ENCODE results near the gene NFIC.
A peak's percentile ranks its signal among the peaks of the same experiment; 100 is the strongest.
"Not testable (repeated sequence)": the region's sequence is repeated elsewhere in the genome, so short reads cannot be mapped to it uniquely, and the experiment has no call there.

The NFIC gene

DNA sequence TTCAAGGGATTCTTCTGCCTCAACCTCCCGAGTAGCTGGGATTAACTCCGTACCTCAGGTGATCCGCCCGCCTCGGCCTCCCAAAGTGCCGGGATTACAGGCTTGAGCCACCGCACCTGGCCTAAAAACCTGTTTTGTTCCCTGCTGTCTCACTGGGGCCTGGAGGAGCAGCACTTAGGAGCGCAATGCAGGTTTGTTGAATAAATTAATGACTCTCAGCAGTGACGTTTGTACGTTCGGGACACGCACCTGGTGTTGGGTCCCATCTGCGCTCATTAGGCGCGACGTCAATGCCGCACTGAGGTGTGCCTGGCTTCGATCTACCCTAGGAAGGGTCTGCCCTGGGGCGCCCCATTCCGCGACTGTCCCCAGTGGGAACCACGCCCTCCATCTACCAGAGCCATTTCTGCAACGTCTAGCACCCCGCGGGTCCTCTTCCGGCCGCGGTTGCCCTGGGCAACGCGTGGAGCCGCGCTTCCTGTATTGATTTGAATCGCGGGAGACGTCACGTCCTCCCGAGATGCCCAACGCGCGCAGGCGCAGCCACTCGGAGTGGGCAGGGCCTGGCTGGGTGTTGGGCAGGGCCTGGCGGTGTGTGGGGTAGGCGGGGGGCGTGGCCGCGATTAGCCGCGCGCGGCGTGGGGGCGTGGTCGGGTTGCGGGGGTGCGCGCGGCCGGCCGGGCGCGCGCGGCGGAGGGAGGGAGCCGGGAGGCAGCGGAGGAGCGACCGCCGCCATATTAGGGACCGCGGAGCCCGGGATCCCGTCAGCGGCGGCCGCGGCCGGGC is 139.4 kb downstream of the NFIC start, which contains the start of gene FZR1:
Gene FZR1, plus strand, starts transcription at position 714 of the 786 bp plus-strand sequence. CDS start 16,679 bp downstream, outside the sequence.
- Mint-ChIP-seq H3K4me3 (peak within 1 kb of the TSS; percentile 94), H3K9me3 (no peaks in the 10 kb centered on the region), H3K27me3 (no peaks in the 10 kb centered on the region), H3K27ac (peak within 1 kb of the TSS; percentile 95), H3K4me1 (ENCODE audit: low read depth) (peaks cover 53% of the 10 kb centered on the region), H3K36me3 (ENCODE audit: low read depth) (peaks cover 12% of the 10 kb centered on the region)

DNA sequence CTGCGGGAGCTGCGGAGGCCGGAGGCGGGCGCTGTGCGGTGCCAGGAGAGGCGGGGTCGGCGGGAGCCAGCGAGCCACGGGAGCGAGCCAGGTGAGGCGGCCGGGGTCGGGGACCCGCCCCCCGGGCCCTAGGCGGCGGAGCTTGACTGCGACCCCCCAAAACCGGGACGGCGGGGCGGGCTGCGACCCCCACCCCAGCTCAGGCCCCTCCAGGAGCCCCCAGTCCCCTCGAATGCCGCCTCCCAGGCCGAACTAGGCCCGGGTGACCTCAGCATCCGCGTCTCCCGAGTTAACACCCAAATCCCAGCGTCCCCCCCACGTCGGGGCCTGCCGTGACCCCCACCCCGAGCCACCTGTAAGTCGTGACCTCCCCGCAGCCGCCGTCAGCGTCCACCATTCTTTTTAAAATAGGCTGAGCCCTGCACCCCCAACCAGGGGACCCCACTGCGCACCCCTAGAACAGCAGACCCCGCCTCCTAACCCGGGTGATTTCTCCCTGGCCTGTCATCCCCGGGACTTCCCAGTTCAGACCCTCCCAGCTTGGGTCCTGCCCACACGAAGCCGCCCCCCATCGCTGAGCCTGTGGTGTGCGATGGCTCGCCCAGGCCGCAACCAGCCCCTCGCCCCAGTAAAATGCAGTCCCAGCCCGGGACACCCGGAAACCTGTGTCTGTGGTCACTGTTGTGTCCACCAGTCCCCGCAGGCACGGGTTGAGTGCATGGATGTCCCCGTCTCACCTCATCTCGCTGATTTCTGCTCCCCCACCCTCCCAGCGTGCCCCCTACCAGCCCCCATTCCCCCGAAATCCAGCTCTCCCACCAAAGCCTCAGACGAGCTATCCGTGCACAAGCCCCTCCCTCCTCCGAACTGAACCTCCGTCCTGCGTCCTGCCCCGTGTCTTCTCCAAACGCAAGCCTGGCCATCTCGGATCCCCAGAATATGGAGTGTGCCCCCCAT is 140.3 kb downstream of the NFIC start:
- Mint-ChIP-seq H3K36me3 (ENCODE audit: low read depth) (peaks cover 12% of the 10 kb centered on the region), H3K4me3 (peak overlapping the region; percentile 88), H3K4me1 (ENCODE audit: low read depth) (peaks cover 48% of the 10 kb centered on the region), H3K9me3 (no peaks in the 10 kb centered on the region), H3K27ac (peak overlapping the region; percentile 82), H3K27me3 (no peaks in the 10 kb centered on the region)

DNA sequence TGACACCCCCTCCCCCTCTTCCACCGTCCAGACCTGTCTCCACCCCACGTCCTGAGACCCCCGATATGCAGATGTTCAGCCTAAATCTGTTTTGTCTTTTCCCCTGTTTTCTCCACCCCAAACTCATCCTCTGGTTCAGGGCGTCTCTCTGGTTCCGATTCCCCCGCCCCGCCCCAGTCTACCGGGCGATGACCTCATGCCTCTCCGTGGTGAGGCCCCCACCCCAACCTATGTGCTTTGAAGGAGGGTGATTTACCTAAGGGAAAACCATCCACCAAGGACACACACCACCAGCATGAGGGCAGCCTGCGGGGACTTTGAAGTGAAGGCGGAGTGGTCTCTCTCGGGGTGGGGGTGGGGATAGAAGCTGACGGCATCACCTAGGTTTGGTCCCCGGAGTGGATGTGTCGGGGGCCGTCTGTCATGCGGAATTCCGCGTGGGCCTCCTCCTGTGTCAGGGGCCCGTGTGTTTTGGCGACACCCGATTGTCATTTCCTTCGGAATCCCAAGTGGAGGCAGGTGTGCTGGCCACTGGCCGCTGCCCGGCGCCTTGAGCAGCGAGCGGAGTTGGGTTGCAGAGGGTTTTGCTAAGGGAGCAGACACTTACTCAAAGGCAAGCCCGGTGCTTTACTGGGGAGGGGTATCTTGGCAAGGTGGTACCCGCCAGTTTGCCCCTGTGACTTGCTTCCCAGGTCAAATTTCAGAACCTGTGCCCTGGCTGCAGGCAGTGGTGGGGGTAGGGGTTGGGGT is 141.2 kb downstream of the NFIC start:
- Mint-ChIP-seq H3K36me3 (ENCODE audit: low read depth) (peaks cover 12% of the 10 kb centered on the region), H3K4me3 (peak overlapping the region; percentile 88), H3K4me1 (ENCODE audit: low read depth) (peaks cover 51% of the 10 kb centered on the region), H3K9me3 (no peaks in the 10 kb centered on the region), H3K27me3 (no peaks in the 10 kb centered on the region), H3K27ac (peak overlapping the region; percentile 82)

DNA sequence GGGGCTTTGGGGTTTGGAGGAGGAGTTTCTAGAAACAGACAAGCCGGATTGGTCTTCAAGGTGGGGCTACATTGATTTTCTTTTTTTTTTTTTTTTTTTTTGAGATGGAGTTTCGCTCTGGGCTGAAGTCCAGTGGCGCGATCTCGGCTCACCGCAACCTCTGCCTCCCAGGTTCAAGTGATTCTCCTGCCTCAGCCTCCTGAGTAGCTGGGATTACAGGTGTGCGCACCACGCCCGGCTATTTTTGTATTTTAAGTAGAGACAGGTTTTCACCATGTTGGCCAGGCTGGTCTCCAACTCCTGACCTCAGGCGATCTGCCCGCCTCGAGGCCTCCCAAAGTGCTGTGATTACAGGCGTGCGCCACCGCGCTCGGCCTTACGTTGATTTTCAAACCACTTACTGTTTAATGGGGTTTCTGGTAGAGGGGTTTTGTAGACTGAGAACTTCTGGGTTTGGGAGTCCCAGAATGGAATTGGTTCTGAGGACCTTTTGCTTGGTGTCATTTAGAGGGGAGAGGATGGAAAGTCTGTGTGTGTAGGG is 141.8 kb downstream of the NFIC start:
- H3K9me3 Mint-ChIP-seq, H3K27me3 Mint-ChIP-seq: not testable (repeated sequence)
- Mint-ChIP-seq H3K4me1 (ENCODE audit: low read depth) (peaks cover 51% of the 10 kb centered on the region), H3K27ac (peak overlapping the region; percentile 67), H3K36me3 (ENCODE audit: low read depth) (peaks cover 12% of the 10 kb centered on the region), H3K4me3 (peak overlapping the region; percentile 19)

DNA sequence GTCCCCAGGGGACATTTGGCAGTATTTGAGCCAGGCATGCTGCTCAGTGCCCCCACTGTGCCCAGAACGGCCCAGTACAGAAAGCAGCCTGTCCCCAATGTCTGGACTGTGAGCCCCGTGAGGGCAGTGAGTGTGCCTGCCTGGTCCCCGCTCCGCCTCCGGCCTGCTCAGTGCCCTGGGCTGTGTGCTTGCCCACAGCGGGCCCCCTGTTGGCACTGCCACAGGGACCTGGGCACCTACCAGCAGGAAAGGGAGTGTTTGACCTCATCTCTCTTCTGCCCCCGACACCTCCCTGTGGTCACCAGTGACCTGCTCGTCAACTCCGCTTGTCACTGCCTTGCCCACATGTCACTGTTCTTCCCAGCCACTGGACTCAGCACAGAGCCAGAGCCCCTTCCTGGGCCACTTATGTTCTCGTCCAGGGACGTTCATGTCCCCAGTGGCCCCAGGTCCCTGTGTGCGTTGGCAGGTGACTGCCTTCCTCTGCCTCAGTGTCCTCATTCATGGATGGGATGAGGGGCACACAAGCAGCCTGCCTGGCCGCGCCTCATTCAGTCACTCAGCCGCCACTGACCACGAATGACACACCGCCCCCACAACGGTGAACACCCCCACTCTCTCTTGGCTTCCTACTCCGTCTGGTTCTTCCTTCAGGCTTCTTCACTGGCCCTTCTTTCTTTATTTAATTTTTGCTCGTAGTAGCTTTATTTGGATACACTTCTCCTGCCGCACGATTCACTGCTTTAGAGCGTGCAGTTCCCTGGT is 142.6 kb downstream of the NFIC start:
- Mint-ChIP-seq H3K36me3 (ENCODE audit: low read depth) (peaks cover 12% of the 10 kb centered on the region), H3K27ac (peak overlapping the region; percentile 78), H3K4me1 (ENCODE audit: low read depth) (peaks cover 55% of the 10 kb centered on the region)

DNA sequence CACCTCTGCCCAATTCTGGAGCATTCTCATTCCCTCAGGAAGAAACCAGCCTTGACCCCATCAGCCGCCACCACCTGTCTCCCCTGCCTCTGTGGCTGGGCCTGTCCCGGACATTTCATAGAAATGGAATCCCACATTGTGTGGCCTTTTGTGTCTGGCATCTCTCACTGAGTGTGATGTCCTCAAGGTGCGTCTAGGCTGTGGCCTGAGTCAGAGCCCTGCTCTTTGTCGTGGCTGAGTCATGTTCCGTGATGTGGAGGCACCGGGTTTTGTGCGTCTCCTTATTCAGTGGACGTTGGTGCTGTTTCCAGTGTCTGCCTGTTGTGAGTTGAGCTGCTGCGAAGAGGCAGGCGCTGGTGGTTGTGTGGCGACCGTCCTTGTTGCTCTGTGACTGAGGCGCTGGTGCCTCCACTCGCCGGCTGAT is 143.2 kb downstream of the NFIC start:
- peaks cover 12% of the 10 kb centered on the region for H3K36me3 Mint-ChIP-seq (ENCODE audit: low read depth)
- no peaks in the 10 kb centered on the region for H3K9me3 Mint-ChIP-seq
- peak overlapping the region; percentile 78 for H3K27ac Mint-ChIP-seq
- H3K4me3 Mint-ChIP-seq = peak overlapping the region; percentile 47
- no peaks in the 10 kb centered on the region for H3K27me3 Mint-ChIP-seq
- peaks cover 54% of the 10 kb centered on the region for H3K4me1 Mint-ChIP-seq (ENCODE audit: low read depth)

More for the DNA sequence above, 142.6 kb downstream of the NFIC start:
- H3K4me3 Mint-ChIP-seq = peak overlapping the region; percentile 47
- no peaks in the 10 kb centered on the region for H3K27me3 Mint-ChIP-seq
- no peaks in the 10 kb centered on the region for H3K9me3 Mint-ChIP-seq

DNA sequence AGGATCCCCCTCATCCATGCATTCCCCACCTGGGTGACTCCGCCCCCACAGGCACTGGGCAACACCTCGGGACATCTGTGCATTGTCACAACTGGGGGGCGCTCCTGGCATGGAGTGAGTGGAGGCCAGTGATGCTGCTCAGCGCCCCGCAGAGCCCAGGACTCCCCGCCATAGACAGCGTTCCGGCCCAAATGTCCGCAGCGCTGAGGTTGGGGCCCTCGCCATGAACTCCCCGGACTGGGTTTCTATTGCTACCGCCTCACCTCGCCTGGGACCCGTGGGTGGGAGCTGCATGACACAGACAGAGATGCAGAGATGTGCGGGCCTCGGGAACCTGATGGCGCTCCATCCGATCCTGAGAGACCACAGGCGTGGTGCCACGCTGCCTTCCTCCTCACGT is 144.3 kb downstream of the NFIC start:
- peaks cover 54% of the 10 kb centered on the region for H3K4me1 Mint-ChIP-seq (ENCODE audit: low read depth)
- H3K9me3 Mint-ChIP-seq = no peaks in the 10 kb centered on the region

DNA sequence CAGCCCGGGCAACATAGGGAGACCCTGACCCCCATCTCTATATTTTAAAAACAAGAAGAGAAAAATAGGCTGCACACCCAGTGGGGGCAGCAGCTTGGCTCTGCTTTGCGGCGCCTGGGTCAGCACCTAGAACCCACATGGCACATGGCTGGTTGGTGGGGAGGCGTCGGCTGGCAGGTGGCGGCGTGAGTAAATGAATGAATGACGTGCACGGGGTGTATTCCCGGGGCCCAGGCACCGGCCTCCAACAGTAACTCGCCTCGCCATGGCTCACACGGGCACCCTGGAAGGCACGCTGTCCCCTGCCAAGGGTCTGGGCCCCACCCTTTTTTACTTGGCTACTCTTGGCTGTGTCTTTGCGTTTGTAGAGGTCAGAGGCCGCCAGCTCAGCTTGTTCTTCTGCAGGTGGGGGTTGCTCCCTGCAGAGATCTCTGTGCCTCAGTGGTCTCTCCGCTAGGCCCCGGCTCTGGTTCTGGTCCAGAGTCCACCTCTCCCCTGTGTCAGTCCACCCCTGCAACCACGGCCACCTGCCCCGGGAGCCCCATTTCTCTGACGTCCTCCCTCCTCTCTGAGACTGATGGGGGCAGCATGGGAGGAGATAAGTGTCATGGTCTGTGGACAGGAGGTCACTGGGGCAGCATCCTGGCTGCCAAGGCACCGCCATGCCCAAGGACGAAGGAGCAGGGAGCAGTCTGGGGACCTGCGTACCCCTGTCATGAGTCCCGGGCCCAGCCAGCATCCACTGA is 145.3 kb downstream of the NFIC start:
- H3K9me3 Mint-ChIP-seq = no peaks in the 10 kb centered on the region
- no peak overlapping the region for H3K27ac Mint-ChIP-seq
- peaks cover 12% of the 10 kb centered on the region for H3K36me3 Mint-ChIP-seq (ENCODE audit: low read depth)
- H3K27me3 Mint-ChIP-seq = no peaks in the 10 kb centered on the region
- H3K4me1 Mint-ChIP-seq (ENCODE audit: low read depth) = peaks cover 60% of the 10 kb centered on the region
- no peak overlapping the region for H3K4me3 Mint-ChIP-seq

More for the DNA sequence above, 144.3 kb downstream of the NFIC start:
- H3K27ac Mint-ChIP-seq = no peak overlapping the region
- H3K4me3 Mint-ChIP-seq = no peak overlapping the region
- no peaks in the 10 kb centered on the region for H3K27me3 Mint-ChIP-seq
- H3K36me3 Mint-ChIP-seq (ENCODE audit: low read depth) = peaks cover 12% of the 10 kb centered on the region

DNA sequence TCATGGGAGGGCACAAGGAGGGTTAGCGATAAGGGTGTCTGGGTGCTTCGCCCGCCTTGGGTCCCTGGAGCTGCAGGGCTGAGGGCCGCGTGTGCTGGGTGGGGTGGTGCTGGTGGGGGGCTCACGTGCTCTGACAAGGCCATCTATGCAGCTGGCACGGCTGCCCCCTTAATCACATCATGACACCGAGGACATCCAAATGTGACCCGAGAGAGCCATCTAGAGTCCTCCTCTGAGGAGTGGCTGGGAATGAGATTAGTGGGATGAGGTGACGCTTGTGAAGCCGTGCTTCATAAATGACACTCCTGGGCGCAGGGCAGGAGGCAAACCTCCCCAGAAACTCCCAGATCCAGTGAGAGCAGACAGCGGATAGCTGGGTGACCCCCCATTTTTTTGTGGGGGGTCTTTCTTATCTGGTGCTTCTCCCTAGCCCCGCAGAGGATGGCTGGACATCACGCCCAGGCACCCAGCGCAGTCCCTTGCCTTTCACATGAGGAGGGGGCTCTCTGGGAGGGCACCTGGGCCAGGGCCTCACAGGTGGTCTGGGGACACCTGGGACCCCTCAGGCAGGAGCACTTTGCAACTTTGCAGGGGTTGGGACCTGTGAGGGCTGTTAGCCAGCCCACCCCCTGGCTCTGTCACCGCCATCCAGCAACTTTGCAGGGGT is 146.3 kb downstream of the NFIC start:
- Mint-ChIP-seq H3K36me3 (ENCODE audit: low read depth) (peaks cover 12% of the 10 kb centered on the region), H3K4me1 (ENCODE audit: low read depth) (peaks cover 57% of the 10 kb centered on the region), H3K27me3 (no peaks in the 10 kb centered on the region), H3K9me3 (no peaks in the 10 kb centered on the region), H3K27ac (no peak overlapping the region), H3K4me3 (no peak overlapping the region)

DNA sequence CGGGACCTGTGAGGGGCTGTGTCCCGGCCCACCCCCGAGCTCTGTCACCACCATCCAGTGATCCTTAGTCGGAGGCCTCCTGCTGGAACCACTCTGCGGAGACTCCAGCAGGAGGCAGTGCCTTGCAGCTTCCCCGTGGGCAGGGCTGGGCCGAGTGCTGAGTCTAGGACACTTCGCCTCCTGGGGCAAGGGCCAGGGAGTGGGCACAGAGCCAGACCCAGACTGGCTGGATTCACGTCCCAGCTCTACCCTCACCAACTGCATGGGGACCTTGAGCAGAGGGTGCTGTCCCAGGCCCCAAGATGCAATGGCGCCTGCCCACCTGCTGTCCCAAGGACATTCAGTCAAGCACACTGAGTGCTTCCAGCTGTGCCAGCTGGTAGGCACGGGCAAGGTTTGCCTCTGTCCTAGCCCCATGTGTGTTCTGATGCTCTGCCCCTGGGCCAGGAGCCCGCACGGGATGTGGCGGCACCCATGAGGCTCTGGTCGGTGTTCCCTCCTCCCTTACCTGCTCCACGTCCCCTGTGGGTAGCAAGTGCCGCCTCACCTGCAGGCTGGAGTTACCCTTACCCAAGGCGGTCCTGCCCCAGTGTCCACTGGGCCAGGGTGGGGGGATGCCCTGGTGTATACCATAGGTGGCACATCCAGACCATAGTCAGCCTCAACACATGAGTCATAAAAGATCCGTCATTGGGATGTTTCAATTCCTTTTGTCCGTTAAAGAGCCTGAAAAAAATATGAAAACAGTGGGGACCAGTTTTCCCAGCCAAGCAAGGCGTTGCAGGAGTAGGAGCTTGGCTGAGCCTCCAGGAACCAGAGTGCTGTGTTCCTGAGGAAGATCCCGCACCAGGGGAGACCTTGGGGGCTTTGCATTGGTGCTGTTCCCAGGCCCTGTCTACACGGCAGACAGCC is 147.1 kb downstream of the NFIC start:
- H3K36me3 Mint-ChIP-seq (ENCODE audit: low read depth) = peaks cover 12% of the 10 kb centered on the region
- H3K27ac Mint-ChIP-seq = no peak overlapping the region
- peaks cover 58% of the 10 kb centered on the region for H3K4me1 Mint-ChIP-seq (ENCODE audit: low read depth)
- no peaks in the 10 kb centered on the region for H3K27me3 Mint-ChIP-seq
- H3K4me3 Mint-ChIP-seq = no peak overlapping the region
- H3K9me3 Mint-ChIP-seq = no peaks in the 10 kb centered on the region

DNA sequence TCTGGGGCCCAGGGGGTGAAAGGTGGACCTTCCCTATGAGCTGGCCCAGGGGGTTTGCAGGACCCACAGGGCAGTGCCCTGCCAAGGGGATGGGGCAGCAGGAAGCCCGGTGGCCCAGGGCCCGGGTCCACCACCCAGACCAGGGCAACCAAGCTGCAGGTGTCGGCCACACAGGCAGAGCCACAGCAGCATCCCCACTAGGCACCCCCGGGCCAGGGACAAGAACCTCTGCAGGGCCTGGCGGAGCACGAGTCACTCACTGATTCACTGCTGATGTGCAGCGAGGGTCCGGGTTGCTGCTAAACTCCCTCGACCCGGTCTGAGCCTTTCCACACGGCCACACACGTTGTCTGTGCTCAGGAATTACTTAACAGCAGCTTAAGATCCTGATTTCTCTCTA is 148.5 kb downstream of the NFIC start:
- Mint-ChIP-seq H3K9me3 (no peaks in the 10 kb centered on the region), H3K4me3 (no peak overlapping the region), H3K27ac (no peak overlapping the region), H3K27me3 (no peaks in the 10 kb centered on the region), H3K36me3 (ENCODE audit: low read depth) (peaks cover 2% of the 10 kb centered on the region), H3K4me1 (ENCODE audit: low read depth) (peaks cover 48% of the 10 kb centered on the region)

DNA sequence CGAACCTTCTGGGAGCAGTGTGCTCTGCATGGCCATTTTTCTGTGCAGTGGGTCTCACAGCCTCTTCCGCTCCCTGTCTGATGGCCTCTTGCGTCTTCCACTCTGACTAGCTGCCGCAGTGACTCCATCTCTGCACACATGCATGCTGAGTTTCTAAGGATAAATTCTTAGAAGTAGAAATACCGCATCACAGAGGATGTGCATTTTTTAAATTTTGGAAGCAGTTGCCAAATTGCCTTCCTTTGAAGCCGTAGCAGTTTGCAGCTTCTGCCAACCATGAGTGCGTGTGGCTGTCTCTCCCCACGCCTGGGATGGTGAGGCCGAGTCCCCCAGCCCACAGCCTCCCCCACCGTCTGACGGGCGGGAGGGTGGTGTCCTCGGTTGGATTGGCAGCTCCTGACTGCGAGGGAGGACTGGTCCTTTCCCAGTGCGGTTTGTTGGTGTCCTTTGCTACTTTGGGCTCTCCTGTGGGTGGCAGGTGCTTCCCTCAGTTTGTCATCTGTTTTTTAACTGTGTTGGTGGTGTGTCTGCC is 149.6 kb downstream of the NFIC start:
- no peak overlapping the region for H3K27ac Mint-ChIP-seq
- H3K4me1 Mint-ChIP-seq (ENCODE audit: low read depth) = peaks cover 43% of the 10 kb centered on the region
- H3K27me3 Mint-ChIP-seq = no peaks in the 10 kb centered on the region
- peaks cover 2% of the 10 kb centered on the region for H3K36me3 Mint-ChIP-seq (ENCODE audit: low read depth)
- H3K4me3 Mint-ChIP-seq = no peak overlapping the region
- no peaks in the 10 kb centered on the region for H3K9me3 Mint-ChIP-seq
